Measurements from ENCODE around the gene TMEM200C.
A peak's percentile ranks its signal among the peaks of the same experiment; 100 is the strongest.

The TMEM200C gene

GRCh38 chr18:5895299-5895875 is at the start of gene TMEM200C:
TMEM200C (minus strand) TSS chr18:5895522; CDS start chr18:5892063, 3,459 bp downstream.
- Mint-ChIP-seq H3K4me1 (ENCODE audit: low read depth) (peaks cover 11% of the 10 kb centered on the region), H3K9me3 (no peaks in the 10 kb centered on the region), H3K4me3 (peak within 1 kb of the TSS; percentile 35), H3K36me3 (ENCODE audit: low read depth) (no peaks in the 10 kb centered on the region), H3K27ac (no peak within 1 kb of the TSS), H3K27me3 (peaks cover 72% of the 10 kb centered on the region)
- no peak for DNase-seq

- Mint-ChIP-seq H3K27me3 (peaks cover 3% of the 10 kb centered on the region), H3K4me3 (no peak overlapping the region), H3K36me3 (ENCODE audit: low read depth) (no peaks in the 10 kb centered on the region), H3K4me1 (ENCODE audit: low read depth) (no peaks in the 10 kb centered on the region), H3K9me3 (no peaks in the 10 kb centered on the region), H3K27ac (no peak overlapping the region)
- DNase-seq = no peak
These were observed 49.1 kb upstream of the TMEM200C start for GRCh38 chr18:5944448-5944847.

- no peaks in the 10 kb centered on the region for H3K9me3 Mint-ChIP-seq
- DNase-seq = no peak
- no peak overlapping the region for H3K4me3 Mint-ChIP-seq
- H3K4me1 Mint-ChIP-seq (ENCODE audit: low read depth) = no peaks in the 10 kb centered on the region
- H3K27ac Mint-ChIP-seq = no peak overlapping the region
- peaks cover 3% of the 10 kb centered on the region for H3K27me3 Mint-ChIP-seq
- no peaks in the 10 kb centered on the region for H3K36me3 Mint-ChIP-seq (ENCODE audit: low read depth)
These were observed 48.2 kb upstream of the TMEM200C start for GRCh38 chr18:5943514-5943913.

- H3K9me3 Mint-ChIP-seq = no peaks in the 10 kb centered on the region
- no peaks in the 10 kb centered on the region for H3K36me3 Mint-ChIP-seq (ENCODE audit: low read depth)
- H3K4me1 Mint-ChIP-seq (ENCODE audit: low read depth) = no peaks in the 10 kb centered on the region
- peaks cover 3% of the 10 kb centered on the region for H3K27me3 Mint-ChIP-seq
- H3K4me3 Mint-ChIP-seq = no peak overlapping the region
- H3K27ac Mint-ChIP-seq = no peak overlapping the region
- no peak for DNase-seq
These were observed 47.3 kb upstream of the TMEM200C start for GRCh38 chr18:5942591-5942990.

GRCh38 chr18:5941890-5942289 is 46.6 kb upstream of the TMEM200C start:
- Mint-ChIP-seq H3K27me3 (peaks cover 3% of the 10 kb centered on the region), H3K4me1 (ENCODE audit: low read depth) (no peaks in the 10 kb centered on the region), H3K27ac (no peak overlapping the region), H3K9me3 (no peaks in the 10 kb centered on the region), H3K4me3 (no peak overlapping the region), H3K36me3 (ENCODE audit: low read depth) (no peaks in the 10 kb centered on the region)
- no peak for DNase-seq

- H3K9me3 Mint-ChIP-seq = no peaks in the 10 kb centered on the region
- no peak overlapping the region for H3K27ac Mint-ChIP-seq
- no peak overlapping the region for H3K4me3 Mint-ChIP-seq
- H3K27me3 Mint-ChIP-seq = peaks cover 3% of the 10 kb centered on the region
- no peaks in the 10 kb centered on the region for H3K36me3 Mint-ChIP-seq (ENCODE audit: low read depth)
- no peaks in the 10 kb centered on the region for H3K4me1 Mint-ChIP-seq (ENCODE audit: low read depth)
- no peak for DNase-seq
These were observed 44.7 kb upstream of the TMEM200C start for GRCh38 chr18:5939801-5940667.

- Mint-ChIP-seq H3K4me1 (ENCODE audit: low read depth) (no peaks in the 10 kb centered on the region), H3K9me3 (no peaks in the 10 kb centered on the region), H3K27ac (no peak overlapping the region), H3K27me3 (peaks cover 6% of the 10 kb centered on the region), H3K36me3 (ENCODE audit: low read depth) (no peaks in the 10 kb centered on the region), H3K4me3 (no peak overlapping the region)
- DNase-seq = no peak
These were observed 42.5 kb upstream of the TMEM200C start for GRCh38 chr18:5937795-5938194.

GRCh38 chr18:5937121-5937520 is 41.8 kb upstream of the TMEM200C start:
- Mint-ChIP-seq H3K9me3 (no peaks in the 10 kb centered on the region), H3K27me3 (peaks cover 9% of the 10 kb centered on the region), H3K27ac (no peak overlapping the region), H3K4me1 (ENCODE audit: low read depth) (no peaks in the 10 kb centered on the region), H3K4me3 (no peak overlapping the region), H3K36me3 (ENCODE audit: low read depth) (no peaks in the 10 kb centered on the region)
- no peak for DNase-seq

- peaks cover 9% of the 10 kb centered on the region for H3K27me3 Mint-ChIP-seq
- no peaks in the 10 kb centered on the region for H3K4me1 Mint-ChIP-seq (ENCODE audit: low read depth)
- H3K9me3 Mint-ChIP-seq = peaks cover 3% of the 10 kb centered on the region
- no peaks in the 10 kb centered on the region for H3K36me3 Mint-ChIP-seq (ENCODE audit: low read depth)
- no peak for DNase-seq
- H3K27ac Mint-ChIP-seq = no peak overlapping the region
- H3K4me3 Mint-ChIP-seq = no peak overlapping the region
These were observed 35.5 kb upstream of the TMEM200C start for GRCh38 chr18:5930789-5931188.

GRCh38 chr18:5918205-5918858 is 23.0 kb upstream of the TMEM200C start:
- H3K4me3 Mint-ChIP-seq = no peak overlapping the region
- no peak overlapping the region for H3K27ac Mint-ChIP-seq
- H3K27me3 Mint-ChIP-seq = peaks cover 15% of the 10 kb centered on the region
- H3K36me3 Mint-ChIP-seq (ENCODE audit: low read depth) = no peaks in the 10 kb centered on the region
- DNase-seq = no peak
- H3K9me3 Mint-ChIP-seq = no peaks in the 10 kb centered on the region
- H3K4me1 Mint-ChIP-seq (ENCODE audit: low read depth) = no peaks in the 10 kb centered on the region

GRCh38 chr18:5914951-5915350 is 19.6 kb upstream of the TMEM200C start:
- no peaks in the 10 kb centered on the region for H3K4me1 Mint-ChIP-seq (ENCODE audit: low read depth)
- no peak for DNase-seq
- H3K36me3 Mint-ChIP-seq (ENCODE audit: low read depth) = no peaks in the 10 kb centered on the region
- peaks cover 15% of the 10 kb centered on the region for H3K27me3 Mint-ChIP-seq
- no peak overlapping the region for H3K27ac Mint-ChIP-seq
- H3K4me3 Mint-ChIP-seq = no peak overlapping the region
- H3K9me3 Mint-ChIP-seq = no peaks in the 10 kb centered on the region

GRCh38 chr18:5914016-5914415 is 18.7 kb upstream of the TMEM200C start:
- DNase-seq = no peak
- no peaks in the 10 kb centered on the region for H3K36me3 Mint-ChIP-seq (ENCODE audit: low read depth)
- no peak overlapping the region for H3K27ac Mint-ChIP-seq
- H3K9me3 Mint-ChIP-seq = no peaks in the 10 kb centered on the region
- H3K4me3 Mint-ChIP-seq = no peak overlapping the region
- H3K4me1 Mint-ChIP-seq (ENCODE audit: low read depth) = no peaks in the 10 kb centered on the region
- peaks cover 10% of the 10 kb centered on the region for H3K27me3 Mint-ChIP-seq

GRCh38 chr18:5912566-5912965 is 17.2 kb upstream of the TMEM200C start:
- no peaks in the 10 kb centered on the region for H3K4me1 Mint-ChIP-seq (ENCODE audit: low read depth)
- DNase-seq = no peak
- H3K9me3 Mint-ChIP-seq = no peaks in the 10 kb centered on the region
- no peak overlapping the region for H3K4me3 Mint-ChIP-seq
- H3K27ac Mint-ChIP-seq = no peak overlapping the region
- H3K36me3 Mint-ChIP-seq (ENCODE audit: low read depth) = no peaks in the 10 kb centered on the region
- peaks cover 11% of the 10 kb centered on the region for H3K27me3 Mint-ChIP-seq

GRCh38 chr18:5909125-5909524 is 13.8 kb upstream of the TMEM200C start:
- H3K4me3 Mint-ChIP-seq = no peak overlapping the region
- no peak overlapping the region for H3K27ac Mint-ChIP-seq
- H3K4me1 Mint-ChIP-seq (ENCODE audit: low read depth) = no peaks in the 10 kb centered on the region
- no peak for DNase-seq
- no peaks in the 10 kb centered on the region for H3K9me3 Mint-ChIP-seq
- no peaks in the 10 kb centered on the region for H3K36me3 Mint-ChIP-seq (ENCODE audit: low read depth)
- peaks cover 14% of the 10 kb centered on the region for H3K27me3 Mint-ChIP-seq

- Mint-ChIP-seq H3K4me1 (ENCODE audit: low read depth) (no peaks in the 10 kb centered on the region), H3K27me3 (peaks cover 40% of the 10 kb centered on the region), H3K36me3 (ENCODE audit: low read depth) (no peaks in the 10 kb centered on the region), H3K27ac (no peak overlapping the region), H3K9me3 (no peaks in the 10 kb centered on the region), H3K4me3 (no peak overlapping the region)
- DNase-seq = no peak
These were observed 8.1 kb upstream of the TMEM200C start for GRCh38 chr18:5903386-5903785.

Data from activated T-cell treated with anti-CD3 and anti-CD28 coated beads, Interleukin-2, amount 50 U/mL, for 24 hours (primary cell).